Activated CD8-positive, alpha-beta memory T cell treated with anti-CD3 and anti-CD28 coated beads, Interleukin-2, amount 10 ng/mL, durations not matched to agents 7 days and 5 days (primary cell): ENCODE measurements around the gene ACOT7. TPM values are rescaled to one million over a fixed set of nuclear protein-coding genes. Genes with fewer than 3 reads are reported as not detected.

ENCODE experiments used
- ATAC-seq: fragments of 150-1000 bp; cut with Tn5 transposase; one replicate; pipeline ENCODE4 v1.10.0; 2021; ENCODE audit warnings: moderate library complexity
- CTCF ChIA-PET: fragments of 350-600 bp; sonication (Branson Sonifier 250); formaldehyde crosslinking; loops from one replicate; lab custom pipeline; 2021; ENCODE audit warnings: antibody characterized with exemption; lab: Charles Lee
- DNase-seq: peaks from one replicate; pipeline ENCODE4 v3.0.0-alpha.2; 2020
- H3K27ac Mint-ChIP-seq: one replicate; pipeline ENCODE4 v1.8.0; 2021; ENCODE audit warnings: mild to moderate bottlenecking, mixed read lengths
- H3K27me3 Mint-ChIP-seq: one replicate; pipeline ENCODE4 v1.8.0; 2021; ENCODE audit warnings: mixed read lengths
- H3K36me3 Mint-ChIP-seq: one replicate; pipeline ENCODE4 v1.8.0; 2021; ENCODE audit warnings: mild to moderate bottlenecking, mixed read lengths
- H3K4me1 Mint-ChIP-seq: one replicate; pipeline ENCODE4 v1.8.0; 2021; ENCODE audit warnings: mixed read lengths
- H3K4me3 Mint-ChIP-seq: one replicate; pipeline ENCODE4 v1.8.0; 2021; ENCODE audit warnings: mild to moderate bottlenecking, moderate library complexity, mixed read lengths
- H3K9me3 Mint-ChIP-seq: one replicate; pipeline ENCODE4 v1.8.0; 2022; ENCODE audit warnings: low read depth, mixed read lengths
- total RNA-seq, 2 experiments: library from RNA; stranded (reverse); gene quantifications; one replicate each; pipeline ENCODE4 v1.2.3, GENCODE V29; 2021

The ACOT7 gene
- total RNA-seq, 2 experiments from 2014 or later: 81.3 to 87.0 TPM

DNA sequence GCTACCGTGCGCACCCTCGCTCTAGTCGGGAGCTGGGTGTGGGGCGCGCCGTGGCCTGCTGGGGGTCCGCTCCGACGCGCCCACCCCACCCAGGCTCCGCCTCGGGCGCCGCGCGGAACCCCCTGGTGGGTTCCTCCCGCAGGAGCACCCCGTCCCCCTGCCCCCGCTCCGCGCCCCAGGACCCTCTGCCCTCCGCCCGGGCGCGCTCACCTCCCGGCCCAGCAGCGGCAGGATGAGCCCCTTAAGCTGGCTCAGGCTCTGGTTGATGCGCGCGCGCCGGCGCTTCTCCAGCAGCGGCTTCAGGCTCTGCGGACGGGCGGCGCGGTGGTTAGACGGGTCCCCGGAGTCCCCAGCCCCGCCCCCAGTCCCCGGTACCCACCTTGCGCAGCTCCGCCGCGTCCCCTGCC, 25.8 kb upstream of the ACOT7 start:
- CTCF ChIA-PET: interaction anchor here (0.8 to 6.1 kb wide), 9 partner anchors 11 to 177 kb away, joined by 3 to 102 read pairs (median 6); partner anchors contain the start of gene ACOT7
- Mint-ChIP-seq H3K9me3 (no peaks in the 10 kb centered on the region), H3K4me1 (peaks cover 23% of the 10 kb centered on the region), H3K36me3 (no peaks in the 10 kb centered on the region), H3K27ac (no peak overlapping the region), H3K27me3 (peaks cover 87% of the 10 kb centered on the region), H3K4me3 (no peak overlapping the region)
- ATAC-seq (no peak), DNase-seq (no peak)

DNA sequence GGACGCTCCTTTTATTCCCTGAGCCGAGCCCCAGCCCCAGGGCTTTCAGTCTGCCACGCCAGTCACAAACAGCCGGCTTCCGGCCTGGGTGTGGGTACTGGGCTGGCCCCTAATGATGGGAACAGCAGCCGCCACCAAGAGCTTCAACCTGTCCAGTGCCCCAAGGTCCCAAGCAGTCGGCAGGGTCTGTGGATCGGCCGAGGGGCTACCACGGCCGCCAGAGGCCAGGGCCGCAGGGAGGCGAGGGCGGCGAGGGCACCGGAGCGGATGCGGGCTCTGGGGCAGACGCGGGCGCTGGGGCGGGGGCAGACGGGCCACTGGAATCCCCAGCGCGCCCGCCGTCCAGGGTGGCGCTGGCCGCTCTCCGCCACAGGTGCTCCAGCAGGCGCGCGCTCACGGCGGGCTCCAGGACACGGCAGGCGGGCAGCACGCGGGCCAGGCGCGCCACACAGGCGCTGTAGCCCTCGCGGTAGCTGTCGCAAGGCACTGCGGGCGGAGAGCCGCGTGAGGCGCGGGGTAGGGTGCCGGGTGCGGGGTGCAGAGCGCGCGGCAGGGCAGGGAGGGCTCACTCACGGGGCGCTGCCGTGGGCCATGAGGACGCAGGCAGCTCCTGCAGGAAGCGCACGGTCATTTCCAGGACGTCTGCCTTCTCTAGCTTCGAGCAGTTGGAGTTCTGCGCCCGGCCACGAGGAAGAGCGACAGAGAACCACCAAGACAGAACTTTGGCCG, 25.3 kb upstream of the ACOT7 start:
- CTCF ChIA-PET: interaction anchor here (0.8 to 6.1 kb wide), 6 partner anchors 10 to 176 kb away, joined by 3 to 102 read pairs (median 6); partner anchors contain the start of gene ACOT7

DNA sequence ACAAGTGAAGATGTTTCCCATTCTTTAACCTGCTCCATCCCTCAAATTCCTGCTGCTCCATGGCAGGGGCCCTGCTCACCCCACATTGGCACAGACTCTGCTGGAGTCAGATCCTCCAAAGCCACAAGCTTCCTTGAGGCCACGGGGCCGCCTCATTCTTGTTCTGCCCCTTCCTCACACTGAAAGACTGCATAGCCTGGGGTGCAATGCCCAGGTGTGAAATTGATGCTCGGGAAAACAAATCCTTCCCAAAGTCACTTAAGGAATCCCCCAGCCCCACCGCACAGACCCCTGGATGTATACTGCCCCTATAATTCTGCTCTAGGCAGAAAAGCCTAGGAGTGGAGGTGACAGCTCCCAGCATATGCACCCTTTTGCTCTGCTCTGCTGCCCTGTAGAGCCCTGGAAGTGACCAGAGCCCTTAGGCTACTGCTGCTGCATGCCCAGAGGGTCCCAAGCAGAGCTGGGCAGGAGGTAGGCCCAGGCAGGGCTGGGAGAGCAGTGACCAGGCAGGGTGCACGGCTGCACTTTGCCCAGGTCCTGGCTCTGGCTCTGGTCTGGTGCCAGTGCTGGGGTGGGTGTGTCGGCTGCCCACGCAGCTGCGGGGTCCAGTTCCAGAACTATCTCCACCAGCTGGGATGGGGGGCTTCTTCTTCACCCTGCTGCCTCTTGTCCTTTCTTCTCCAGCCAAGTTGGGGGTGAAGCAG, 24.5 kb upstream of the ACOT7 start:
- ATAC-seq: no peak
- Mint-ChIP-seq H3K36me3 (no peaks in the 10 kb centered on the region), H3K27ac (no peak overlapping the region), H3K4me3 (no peak overlapping the region), H3K9me3 (no peaks in the 10 kb centered on the region), H3K4me1 (peaks cover 15% of the 10 kb centered on the region), H3K27me3 (peaks cover 85% of the 10 kb centered on the region)
- DNase-seq: no peak
- CTCF ChIA-PET: interaction anchor here (1.2 to 6.1 kb wide), 4 partner anchors 12 to 171 kb away, joined by 3 to 102 read pairs (median 4); no protein-coding TSS in a partner anchor

More for the DNA sequence above, 25.3 kb upstream of the ACOT7 start:
- H3K36me3 Mint-ChIP-seq: no peaks in the 10 kb centered on the region
- DNase-seq (no peak), ATAC-seq (no peak)
- no peak overlapping the region for H3K4me3 Mint-ChIP-seq
- H3K9me3 Mint-ChIP-seq: no peaks in the 10 kb centered on the region
- H3K4me1 Mint-ChIP-seq: peaks cover 21% of the 10 kb centered on the region
- H3K27ac Mint-ChIP-seq: no peak overlapping the region
- H3K27me3 Mint-ChIP-seq: peaks cover 86% of the 10 kb centered on the region

DNA sequence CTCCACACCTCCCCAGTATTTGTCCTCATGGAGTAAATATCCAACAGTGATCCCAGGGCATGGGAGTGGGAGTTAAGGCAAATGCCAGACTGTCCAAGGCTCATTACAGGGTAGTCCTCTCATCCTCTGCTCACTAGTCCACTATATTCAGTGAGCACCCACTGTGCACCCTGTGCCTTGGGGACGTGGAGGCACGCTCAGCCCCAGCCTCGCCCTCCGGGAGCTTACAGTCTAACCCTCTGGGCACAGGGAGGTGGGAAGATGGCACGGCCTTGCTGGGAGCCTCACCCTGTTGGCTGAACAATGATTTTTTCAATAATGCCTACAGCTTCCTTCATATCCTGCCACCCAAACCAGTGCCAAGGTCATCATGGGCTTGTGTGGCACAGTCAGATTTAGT, 23.3 kb upstream of the ACOT7 start:
- CTCF ChIA-PET: interaction anchor here (1.2 to 5.0 kb wide), 5 partner anchors 10 to 170 kb away, joined by 3 to 26 read pairs (median 3); no protein-coding TSS in a partner anchor
- ATAC-seq (no peak), DNase-seq (no peak)
- H3K4me3 Mint-ChIP-seq: no peak overlapping the region
- no peaks in the 10 kb centered on the region for H3K36me3 Mint-ChIP-seq
- no peak overlapping the region for H3K27ac Mint-ChIP-seq
- H3K27me3 Mint-ChIP-seq: peaks cover 81% of the 10 kb centered on the region
- H3K4me1 Mint-ChIP-seq: peaks cover 15% of the 10 kb centered on the region
- no peaks in the 10 kb centered on the region for H3K9me3 Mint-ChIP-seq

DNA sequence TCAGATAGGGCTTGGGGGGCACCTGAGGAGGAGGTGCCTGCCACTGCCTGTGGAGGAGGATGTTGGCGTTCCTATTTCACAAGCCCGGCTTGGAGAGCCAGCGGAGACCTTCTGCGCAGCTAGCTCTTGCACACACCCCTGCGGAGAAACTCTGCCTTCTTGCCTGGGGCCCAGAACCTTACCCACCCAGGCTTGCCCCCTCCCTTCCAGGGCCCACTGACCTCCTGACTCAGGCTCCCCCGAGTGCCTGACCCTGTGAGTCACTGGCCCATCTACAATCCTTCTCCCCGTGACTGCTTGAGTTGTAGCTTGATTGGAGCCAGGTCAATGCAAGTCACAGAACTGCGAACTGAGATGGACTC, 22.7 kb upstream of the ACOT7 start:
- DNase-seq: no peak
- Mint-ChIP-seq H3K27ac (no peak overlapping the region), H3K4me3 (no peak overlapping the region), H3K27me3 (peaks cover 74% of the 10 kb centered on the region), H3K36me3 (no peaks in the 10 kb centered on the region), H3K9me3 (no peaks in the 10 kb centered on the region), H3K4me1 (peaks cover 12% of the 10 kb centered on the region)
- ATAC-seq: no peak
- CTCF ChIA-PET: interaction anchor here (1.3 to 5.0 kb wide), 3 partner anchors 22 to 169 kb away, joined by 3 to 26 read pairs (median 6); no protein-coding TSS in a partner anchor

DNA sequence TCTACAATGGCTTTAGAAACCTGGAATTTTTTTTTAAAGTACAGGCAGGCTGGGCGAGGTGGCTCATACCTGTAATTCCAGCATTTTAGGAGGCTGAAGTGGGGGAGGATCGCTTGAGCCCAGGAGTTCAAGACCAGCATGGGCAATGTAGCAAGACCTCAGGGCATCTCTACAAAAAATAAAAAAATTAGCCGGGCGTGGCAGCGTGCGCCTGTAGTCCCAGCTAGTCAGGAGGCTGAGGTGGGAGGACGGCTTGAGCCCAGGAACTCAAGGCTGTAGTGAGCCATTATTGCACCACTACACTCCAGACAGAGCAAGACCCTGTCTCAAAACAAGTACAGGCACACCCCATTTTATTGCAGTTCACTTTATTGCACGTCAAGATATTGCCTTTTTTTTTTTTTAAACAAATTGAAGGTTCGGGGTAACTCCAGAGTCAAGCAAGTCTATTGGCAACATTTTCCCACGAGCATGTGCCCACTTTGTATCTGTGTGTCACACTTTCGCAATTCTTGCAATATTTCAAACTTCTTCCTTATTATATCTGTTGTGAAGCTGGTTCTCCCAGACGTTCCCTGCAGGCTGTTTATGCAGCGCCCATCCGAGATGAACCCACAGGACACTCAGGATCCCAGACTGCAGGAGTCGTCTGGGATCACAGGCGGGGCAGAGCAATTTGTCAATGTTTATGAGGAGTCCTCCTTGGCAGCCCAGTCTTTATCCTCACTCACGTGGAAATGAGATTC, 21.5 kb upstream of the ACOT7 start:
- Mint-ChIP-seq H3K9me3 (no peaks in the 10 kb centered on the region), H3K4me1 (peaks cover 10% of the 10 kb centered on the region), H3K36me3 (no peaks in the 10 kb centered on the region), H3K27ac (no peak overlapping the region), H3K4me3 (no peak overlapping the region), H3K27me3 (peaks cover 66% of the 10 kb centered on the region)
- ATAC-seq: no peak
- no peak for DNase-seq
- CTCF ChIA-PET: interaction anchor here (0.8 to 5.0 kb wide), 17 partner anchors 8 to 173 kb away, joined by 3 to 26 read pairs (median 4); no protein-coding TSS in a partner anchor

DNA sequence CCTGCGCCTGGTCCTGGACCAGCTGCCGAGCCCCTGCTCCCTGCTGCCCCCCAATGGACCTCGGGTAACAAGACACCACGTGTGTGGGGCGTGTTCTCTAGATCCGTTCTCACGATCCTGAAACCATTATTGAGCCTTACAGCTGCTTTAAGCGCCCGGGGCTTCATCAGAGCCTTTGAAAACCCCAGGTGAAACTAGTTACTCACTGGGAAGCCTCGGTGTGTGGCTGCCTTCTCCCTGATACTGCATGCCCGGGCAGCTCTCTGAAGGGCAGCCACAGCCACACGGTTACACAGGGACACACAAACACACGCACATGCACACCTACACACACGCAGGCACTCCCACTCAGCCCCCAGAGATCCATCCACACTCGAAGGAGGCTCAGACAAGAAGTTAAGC, 20.9 kb upstream of the ACOT7 start:
- Mint-ChIP-seq H3K4me1 (peaks cover 9% of the 10 kb centered on the region), H3K36me3 (no peaks in the 10 kb centered on the region), H3K27ac (no peak overlapping the region), H3K27me3 (peaks cover 64% of the 10 kb centered on the region), H3K4me3 (no peak overlapping the region), H3K9me3 (no peaks in the 10 kb centered on the region)
- ATAC-seq: peak; percentile 85
- peak; percentile 65 for DNase-seq
- CTCF ChIA-PET: interaction anchor here (0.8 to 5.0 kb wide), 16 partner anchors 8 to 172 kb away, joined by 3 to 26 read pairs (median 4); no protein-coding TSS in a partner anchor

DNA sequence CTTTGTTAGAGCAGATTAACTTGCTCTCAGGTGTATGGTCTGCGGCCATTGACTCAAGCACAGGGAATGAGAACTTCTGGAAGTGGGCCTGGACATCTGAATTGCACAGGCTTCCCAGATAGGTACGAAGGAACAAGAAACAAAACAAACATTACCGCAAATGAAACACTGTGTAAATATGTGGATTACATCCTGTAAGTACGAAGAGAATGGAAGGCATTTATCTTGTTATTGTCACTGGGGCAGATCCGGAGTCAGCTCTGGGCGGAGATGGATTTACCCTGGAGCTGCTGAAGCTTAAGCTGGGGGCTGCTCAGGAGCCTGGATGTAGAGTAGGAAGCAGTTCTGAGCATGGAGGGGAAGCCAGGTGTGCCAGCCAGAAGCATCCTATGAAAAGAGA, 19.3 kb upstream of the ACOT7 start:
- Mint-ChIP-seq H3K4me3 (no peak overlapping the region), H3K36me3 (no peaks in the 10 kb centered on the region), H3K9me3 (no peaks in the 10 kb centered on the region), H3K27me3 (peaks cover 61% of the 10 kb centered on the region), H3K4me1 (peaks cover 9% of the 10 kb centered on the region), H3K27ac (no peak overlapping the region)
- CTCF ChIA-PET: interaction anchor here (1.8 to 5.0 kb wide), 4 partner anchors 7 to 65 kb away, joined by 8 to 26 read pairs (median 12); no protein-coding TSS in a partner anchor
- ATAC-seq (no peak), DNase-seq (no peak)

DNA sequence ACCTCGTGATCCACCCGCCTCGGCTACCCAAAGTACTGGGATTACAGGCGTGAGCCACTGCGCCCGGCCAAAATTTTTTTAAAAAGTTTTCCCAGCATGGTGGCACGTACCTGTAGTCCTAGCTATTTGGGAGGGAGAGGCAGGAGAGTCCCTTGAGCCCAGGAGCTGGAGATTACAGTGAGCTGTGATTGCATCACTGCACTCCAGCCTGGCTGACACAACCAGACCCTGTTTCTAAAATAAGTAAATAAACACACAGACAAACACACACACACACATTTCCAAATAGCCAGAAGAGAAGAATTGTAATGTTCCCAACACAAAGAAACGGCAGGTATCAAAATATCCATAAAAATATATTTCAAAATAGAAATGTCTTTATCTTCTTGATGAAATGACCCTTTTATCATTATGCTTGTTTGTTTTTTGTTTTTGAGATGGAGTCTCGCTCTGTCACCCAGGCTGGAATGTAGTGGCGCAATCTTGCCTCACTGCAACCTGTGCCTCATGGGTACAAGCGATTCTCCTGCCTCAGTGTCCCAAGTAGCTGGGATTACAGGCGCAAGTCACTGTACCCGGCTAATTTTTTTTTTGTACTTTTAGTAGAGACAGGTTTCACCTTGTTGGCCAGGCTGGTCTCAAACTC, 16.8 kb upstream of the ACOT7 start:
- CTCF ChIA-PET: interaction anchor here (0.7 to 2.0 kb wide), 3 partner anchors 13 to 29 kb away, joined by 3 to 10 read pairs (median 5); no protein-coding TSS in a partner anchor
- Mint-ChIP-seq H3K27ac (no peak overlapping the region), H3K36me3 (no peaks in the 10 kb centered on the region), H3K27me3 (peaks cover 50% of the 10 kb centered on the region), H3K9me3 (no peaks in the 10 kb centered on the region), H3K4me3 (no peak overlapping the region), H3K4me1 (peaks cover 9% of the 10 kb centered on the region)
- no peak for ATAC-seq
- no peak for DNase-seq

DNA sequence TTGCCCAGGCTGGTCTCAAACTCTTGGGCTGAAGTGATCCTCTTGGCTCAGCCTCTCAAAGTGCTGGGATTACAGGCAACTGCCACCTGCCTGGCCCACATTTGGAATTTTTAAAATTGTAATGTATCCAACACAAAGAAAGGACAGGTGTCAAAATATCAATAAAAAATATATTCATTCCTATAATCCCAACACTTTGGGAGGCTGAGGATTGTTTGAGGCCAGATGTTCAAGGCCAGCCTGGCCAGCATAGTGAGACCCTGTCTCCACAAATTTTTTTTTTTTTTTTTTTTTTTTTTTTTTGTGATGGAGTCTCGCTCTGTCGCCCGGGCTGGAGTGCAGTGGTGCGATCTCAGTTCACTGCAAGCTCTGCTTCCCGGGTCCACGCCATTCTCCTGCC, 16.2 kb upstream of the ACOT7 start:
- CTCF ChIA-PET: interaction anchor here (0.7 to 2.0 kb wide), 3 partner anchors 13 to 163 kb away, joined by 3 to 10 read pairs (median 5); no protein-coding TSS in a partner anchor
- Mint-ChIP-seq H3K27me3 (peaks cover 50% of the 10 kb centered on the region), H3K27ac (no peak overlapping the region), H3K4me3 (no peak overlapping the region), H3K4me1 (peaks cover 7% of the 10 kb centered on the region), H3K9me3 (no peaks in the 10 kb centered on the region), H3K36me3 (no peaks in the 10 kb centered on the region)
- ATAC-seq (no peak), DNase-seq (no peak)

DNA sequence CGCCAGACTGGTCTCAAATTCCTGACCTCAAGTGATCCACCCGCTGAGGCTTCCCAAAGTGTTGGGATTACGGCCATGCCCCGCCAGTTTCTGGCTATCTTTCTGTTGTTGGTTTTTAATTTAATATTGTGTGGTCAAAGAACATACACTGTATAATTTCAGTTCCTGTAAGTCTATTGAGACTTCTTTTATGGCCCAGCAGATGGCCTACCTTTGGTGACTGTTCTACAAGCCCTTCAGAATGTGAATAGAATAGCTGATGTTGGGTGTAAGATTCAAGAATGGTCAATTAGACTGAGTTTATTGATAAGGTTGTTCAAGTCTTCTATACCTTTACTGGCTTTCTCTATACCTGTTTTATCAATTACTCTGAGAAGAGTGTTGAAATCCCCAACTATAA, 15.5 kb upstream of the ACOT7 start:
- H3K36me3 Mint-ChIP-seq: no peaks in the 10 kb centered on the region
- H3K4me3 Mint-ChIP-seq: no peak overlapping the region
- CTCF ChIA-PET: interaction anchor here (1.1 to 8.6 kb wide), 4 partner anchors 11 to 163 kb away, joined by 5 to 62 read pairs (median 9); partner anchors contain the start of gene HES2
- no peak overlapping the region for H3K27ac Mint-ChIP-seq
- peaks cover under 1% of the 10 kb centered on the region for H3K4me1 Mint-ChIP-seq
- H3K27me3 Mint-ChIP-seq: peaks cover 43% of the 10 kb centered on the region
- DNase-seq (no peak), ATAC-seq (no peak)
- no peaks in the 10 kb centered on the region for H3K9me3 Mint-ChIP-seq

DNA sequence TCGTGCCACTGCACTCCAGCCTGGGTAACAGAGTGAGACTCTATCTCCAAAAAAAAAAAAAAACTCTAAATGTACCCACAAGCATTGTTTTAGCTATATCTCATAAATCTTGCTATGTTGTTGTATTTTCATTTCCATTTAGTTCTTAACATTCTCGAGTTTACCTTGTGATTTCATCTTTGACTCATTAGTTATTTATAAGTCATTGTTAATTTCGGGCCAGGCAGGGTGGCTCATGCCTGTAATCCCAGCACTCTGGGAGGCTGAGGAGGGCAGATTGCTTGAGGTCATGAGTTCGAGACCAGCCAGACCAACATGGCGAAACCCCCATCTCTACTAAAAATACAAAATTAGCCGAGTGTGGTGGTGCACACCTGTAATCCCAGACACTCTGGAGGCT, 14.5 kb upstream of the ACOT7 start:
- ATAC-seq (no peak), DNase-seq (no peak)
- Mint-ChIP-seq H3K36me3 (no peaks in the 10 kb centered on the region), H3K4me1 (no peaks in the 10 kb centered on the region), H3K27me3 (peaks cover 38% of the 10 kb centered on the region), H3K9me3 (no peaks in the 10 kb centered on the region), H3K27ac (no peak overlapping the region), H3K4me3 (no peak overlapping the region)
- CTCF ChIA-PET: interaction anchor here (0.9 to 8.6 kb wide), 5 partner anchors 12 to 163 kb away, joined by 3 to 62 read pairs (median 8); partner anchors contain the start of genes HES2 and HES3
